ENCODE results near the gene ATP6V0E1.

Gene ATP6V0E1

DNA sequence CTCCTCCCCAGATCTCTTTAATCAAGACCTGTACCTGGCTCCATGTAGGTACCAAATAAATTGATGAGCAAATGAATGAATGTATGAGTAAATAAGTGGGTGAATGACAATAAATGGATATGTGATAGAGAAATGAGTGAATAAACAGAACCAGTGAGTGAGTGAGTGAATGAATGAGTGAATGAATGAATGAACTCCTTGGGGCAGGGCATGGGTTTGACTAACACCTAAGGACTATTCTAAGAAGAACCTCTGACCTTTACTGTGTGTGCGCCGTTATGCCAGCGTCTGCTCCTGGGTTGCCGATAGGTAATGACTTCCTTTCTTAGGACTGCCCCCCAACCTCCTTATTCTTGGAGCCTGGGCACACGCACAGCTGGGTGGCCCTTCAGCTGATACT lies 26.1 kb upstream of the ATP6V0E1 start:
- no peak for DNase-seq

DNA sequence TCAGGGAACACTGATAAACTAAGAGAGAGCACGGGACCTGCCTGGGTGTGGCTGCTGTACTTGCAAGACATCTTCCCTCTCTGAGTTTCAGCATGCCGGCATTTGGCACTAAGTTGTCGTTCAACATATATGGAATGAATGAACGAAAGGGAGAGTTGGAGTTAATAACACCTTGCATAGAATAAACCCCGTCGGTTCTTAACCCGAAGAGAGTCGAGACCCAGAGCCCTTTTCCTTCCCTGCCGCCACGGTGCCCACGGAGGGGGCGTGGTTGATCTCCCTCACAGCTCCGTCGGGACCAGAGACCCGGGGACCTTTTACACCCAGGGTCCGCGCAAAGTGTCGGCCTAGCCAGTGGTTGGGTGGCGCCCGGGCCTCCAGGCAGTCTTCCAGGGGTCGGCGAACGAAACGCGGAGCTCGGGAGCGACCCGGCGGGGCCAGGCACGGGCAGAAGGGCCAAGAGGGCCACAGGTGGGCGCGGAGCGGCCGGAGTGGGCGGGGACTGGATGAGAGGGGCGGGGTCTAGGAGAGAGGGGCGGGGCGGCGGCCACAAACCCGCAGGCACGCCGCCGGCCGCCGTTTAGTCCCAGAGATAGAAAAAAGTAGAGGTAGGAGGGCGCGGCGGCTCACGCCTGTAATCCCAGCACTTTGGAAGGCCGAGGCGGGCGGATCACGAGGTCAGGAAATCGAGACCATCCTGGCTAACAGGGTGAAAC lies 25.1 kb upstream of the ATP6V0E1 start:
- DNase-seq: peak; percentile 44

DNA sequence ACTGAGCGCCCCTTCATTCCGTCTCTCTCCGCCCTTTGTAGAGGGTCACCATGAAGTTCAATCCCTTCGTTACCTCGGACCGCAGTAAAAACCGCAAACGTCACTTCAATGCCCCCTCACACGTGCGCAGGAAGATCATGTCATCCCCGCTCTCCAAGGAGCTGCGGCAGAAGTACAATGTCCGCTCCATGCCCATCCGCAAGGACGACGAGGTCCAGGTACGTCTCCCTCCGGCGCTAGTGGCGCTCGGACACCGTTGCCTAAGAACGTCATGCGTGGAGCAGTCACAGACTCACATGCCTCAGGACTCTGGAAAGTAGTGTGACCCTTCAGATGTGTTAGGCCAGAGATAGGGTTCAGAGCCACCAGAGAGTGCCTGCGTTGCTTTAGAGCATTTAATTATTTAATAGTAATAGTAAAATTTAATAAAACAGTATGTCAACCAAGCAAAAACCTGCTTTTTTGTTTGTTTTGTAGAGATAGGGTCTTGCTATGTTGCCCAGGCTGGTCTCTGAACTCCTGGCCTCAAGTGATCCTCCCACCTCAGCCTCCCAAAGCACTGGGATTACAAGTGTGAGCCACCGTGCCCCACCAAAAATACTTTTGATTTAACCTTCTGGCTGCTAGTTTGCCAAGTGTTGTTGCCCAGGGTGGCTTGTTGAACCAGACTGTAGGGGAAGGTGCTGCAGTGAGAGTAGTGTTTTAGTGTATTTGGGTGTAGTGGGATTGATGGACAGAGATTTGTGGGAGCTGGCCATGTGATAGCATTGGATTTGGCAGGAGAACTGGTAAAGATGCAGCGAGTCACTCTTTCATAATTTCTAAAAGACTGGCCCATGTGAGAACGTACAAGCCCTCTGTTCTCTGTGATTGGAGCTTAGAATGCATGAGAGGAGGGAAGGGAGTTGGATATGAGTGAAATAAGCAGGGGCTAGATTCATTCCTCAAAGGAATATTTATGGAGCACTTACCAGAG lies 23.5 kb upstream of the ATP6V0E1 start:
- DNase-seq: no peak

DNA sequence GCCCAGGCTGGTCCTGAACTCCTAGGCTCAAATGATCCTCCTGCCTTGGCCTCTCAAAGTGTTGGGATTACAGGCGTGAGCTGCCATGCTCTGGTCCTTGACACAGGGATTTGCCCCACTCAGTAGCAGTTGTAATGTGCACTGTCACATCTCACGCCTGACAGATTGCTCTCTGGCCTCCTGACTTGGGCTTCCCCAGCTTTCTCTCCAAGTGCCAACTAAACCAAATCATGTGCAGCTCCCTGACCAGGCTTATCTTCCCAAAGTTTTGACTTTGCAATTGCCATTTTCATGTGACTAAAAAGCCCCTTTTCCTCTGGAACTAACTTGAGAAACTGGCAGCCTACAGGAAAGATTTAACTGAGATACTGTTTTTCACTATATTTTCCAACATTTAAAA lies 13.7 kb upstream of the ATP6V0E1 start:
- DNase-seq: no peak

DNA sequence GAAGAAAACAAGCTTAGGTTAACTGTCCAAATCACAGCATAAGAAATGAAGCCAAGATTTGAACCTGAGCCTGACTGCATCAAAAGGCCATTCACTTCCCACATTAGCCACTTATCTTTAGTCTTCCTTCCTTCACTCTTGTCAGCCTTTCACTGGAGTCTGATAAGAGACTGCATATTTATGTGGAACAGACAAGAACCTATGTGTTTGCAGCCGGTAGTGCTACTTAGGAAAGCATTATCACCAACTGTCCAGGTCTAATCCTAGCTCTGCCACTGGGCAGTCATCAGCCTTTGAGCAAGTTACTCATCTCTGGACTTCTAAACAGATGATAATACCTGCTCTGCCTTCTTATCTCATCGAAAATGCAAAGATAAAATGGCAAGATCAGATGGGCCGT lies 12.1 kb upstream of the ATP6V0E1 start:
- no peak for DNase-seq

DNA sequence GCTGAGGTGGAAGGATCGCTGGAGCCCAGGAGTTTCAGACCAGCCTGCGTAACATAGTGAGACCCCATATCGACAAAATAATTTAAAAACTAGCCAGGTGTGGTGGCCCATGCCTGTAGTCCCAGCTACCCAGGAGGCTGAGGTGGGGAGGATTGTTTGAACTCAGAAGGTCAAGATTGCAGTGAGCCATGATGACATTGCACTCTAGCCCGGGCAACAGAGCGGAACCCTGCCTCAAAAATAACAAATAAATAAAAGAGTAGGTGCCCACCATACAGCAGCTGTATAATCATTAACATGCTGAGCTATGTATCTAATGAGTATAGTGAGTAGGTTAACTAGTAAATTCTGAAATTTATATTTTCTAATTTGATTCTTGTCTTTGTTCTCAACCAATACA lies 11.0 kb upstream of the ATP6V0E1 start:
- DNase-seq: no peak

DNA sequence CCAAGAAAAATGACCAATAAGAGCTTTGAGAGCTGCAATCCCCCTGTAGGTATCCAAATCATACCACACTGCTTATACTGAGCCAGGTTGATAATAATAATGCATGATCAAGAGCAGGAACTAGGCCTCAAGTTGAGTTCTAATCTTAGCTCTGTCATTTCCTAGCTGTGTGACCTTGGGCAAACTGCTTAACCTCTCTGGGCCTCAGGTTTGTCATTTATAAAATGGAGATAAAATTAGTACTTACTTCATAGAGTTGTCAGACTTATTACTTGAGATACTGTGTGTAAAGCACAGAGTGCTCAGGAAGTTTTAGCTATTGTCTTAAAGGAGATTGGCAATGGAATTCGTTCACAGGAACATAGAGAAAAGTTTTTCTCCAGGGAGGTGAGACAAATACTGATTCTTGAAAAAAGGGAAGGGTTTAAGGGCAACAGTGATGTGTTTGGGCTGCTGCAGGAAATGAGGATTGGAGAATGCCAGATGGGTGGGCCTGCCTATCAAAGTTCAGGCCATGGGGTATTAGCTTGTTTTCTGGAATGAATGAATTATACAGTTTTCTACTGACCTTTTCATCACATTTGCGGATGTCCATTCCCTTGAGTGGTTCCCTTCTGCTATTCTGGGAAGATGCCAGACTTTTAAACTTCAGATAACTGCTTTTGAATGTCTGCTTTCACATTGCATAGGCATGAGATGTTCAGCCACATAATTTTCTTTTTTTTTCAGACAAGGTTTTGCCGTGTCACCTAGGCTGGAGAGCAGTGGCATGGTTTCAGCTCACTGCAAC lies 10.2 kb upstream of the ATP6V0E1 start:
- DNase-seq: no peak

DNA sequence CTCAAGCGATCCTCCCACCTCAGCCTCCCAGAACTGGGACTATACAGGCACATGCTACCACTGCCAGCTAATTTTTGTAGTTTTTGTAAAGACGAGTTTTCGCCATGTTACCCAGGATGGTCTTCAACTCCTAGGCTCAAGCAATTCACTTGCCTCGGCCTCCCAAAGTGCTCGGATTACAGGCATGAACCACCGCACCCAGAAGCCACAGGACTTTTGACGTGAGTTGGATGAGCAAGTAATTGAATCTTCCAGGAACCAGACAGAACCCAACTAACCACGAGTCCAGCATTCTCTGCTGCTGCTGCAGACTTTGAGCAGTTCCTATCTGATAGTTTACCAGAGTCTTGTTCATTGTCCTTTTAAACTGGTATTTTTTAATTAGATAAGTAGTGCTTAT lies 9.6 kb upstream of the ATP6V0E1 start:
- DNase-seq: no peak

DNA sequence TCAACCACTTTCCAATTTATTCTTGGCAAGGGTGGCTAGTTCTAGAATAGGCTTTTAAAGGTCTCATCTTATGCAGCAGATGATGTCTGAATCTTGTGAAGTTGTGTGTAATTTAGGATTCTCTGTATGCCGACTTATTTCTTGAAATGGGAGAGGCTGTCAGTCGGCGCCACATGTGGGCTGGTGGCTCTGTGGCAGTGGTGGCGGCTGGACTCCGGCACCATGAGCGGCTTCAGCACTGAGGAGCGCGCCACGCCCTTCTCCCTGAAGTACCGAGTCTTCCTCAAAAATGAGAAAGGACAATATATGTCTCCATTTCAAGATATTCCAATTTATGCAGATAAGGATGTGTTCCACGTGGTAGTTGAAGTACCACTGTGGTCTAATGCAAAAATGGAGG lies 8.3 kb upstream of the ATP6V0E1 start:
- DNase-seq: no peak

DNA sequence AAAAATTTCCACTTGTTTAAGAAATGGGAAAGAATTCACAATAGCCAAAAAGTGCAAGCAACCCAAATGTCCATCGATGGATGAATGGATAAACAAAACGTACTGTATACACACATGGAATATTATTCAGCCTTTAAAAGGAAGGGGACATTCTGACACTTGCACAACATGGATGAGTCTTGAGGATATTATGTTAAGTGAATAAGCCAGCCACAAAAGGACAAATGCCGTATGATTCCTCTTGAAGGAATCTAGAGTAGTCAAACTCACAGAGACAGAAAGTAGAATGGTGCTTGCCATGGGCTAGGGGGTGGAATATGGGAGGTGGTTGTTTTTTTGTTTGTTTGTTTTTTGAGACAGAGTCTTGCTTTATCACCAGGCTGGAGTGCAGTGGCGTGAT lies 3.8 kb upstream of the ATP6V0E1 start:
- DNase-seq: peak; percentile 19

DNA sequence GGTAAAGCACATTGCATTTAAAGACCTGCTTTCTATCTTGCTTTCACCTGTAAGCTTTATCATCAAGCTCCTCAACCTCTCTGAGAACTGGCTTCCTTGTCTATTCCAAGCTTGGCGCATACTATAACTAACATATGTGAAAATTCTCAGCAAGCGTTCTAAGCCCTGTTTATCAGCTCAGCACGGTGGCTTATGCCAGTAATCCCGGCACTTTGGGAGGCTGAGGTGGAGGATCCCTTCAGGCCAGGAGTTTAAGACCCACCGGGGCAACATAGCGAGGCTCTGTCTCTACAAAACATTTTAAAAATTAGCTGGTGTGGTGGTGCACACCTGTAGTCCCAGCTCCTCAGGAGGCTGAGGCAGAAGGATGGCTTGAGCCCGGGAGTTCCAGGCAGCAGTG lies 1.6 kb upstream of the ATP6V0E1 start:
- DNase-seq: no peak

DNA sequence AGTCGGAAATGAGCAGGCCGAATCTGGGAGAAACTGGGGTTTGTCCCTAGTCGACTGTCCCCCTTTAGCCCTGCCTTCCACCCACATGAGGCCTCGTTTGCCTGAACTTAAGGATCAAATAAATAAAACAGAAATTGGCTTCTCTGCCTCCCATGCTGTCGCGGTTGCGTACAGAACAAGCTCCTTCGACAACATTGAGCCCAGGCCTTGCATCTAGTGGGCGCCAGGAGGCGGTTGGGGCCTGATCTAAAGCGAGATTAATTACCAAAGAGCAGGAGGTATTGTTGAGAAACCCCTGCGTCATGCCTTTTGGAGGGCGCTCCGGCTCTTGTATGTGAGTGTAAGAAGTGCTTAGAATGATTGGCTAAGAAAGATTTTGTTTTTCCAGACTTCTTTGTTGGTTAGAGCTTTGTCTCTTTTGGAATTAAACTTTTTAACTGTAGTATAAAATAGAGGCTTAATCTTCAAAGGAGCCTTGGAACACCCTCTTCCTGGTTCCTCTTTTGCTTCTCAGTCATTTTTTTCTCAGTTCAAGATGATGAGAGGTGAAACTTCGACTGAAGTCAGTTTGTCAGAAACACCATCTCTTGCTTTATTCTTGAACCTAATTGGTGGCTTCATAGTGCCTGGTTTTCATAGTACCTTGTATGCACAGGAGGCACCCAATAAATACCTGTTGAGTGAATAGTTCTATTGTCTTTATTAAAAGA lies 828 bp downstream of the ATP6V0E1 start:
- DNase-seq: peak; percentile 48

DNA sequence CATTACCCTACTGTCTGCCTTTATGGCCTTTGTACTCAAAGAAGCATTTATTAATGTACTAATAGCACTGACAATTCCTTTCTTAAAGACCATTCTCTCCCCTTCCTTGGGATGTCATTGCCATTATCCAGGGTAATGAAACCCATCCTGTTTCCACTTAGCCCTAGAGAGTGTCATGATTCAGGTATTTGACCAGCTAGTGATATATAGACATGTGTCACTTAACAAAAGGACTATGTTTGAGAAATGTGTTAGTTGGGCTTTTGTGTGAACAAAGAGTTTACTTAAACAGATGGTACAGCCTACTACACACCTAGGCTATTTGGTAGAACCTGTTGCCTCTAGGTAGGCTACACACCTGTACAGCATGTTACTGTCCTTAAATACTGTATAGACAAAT lies 2.0 kb downstream of the ATP6V0E1 start:
- DNase-seq: no peak

DNA sequence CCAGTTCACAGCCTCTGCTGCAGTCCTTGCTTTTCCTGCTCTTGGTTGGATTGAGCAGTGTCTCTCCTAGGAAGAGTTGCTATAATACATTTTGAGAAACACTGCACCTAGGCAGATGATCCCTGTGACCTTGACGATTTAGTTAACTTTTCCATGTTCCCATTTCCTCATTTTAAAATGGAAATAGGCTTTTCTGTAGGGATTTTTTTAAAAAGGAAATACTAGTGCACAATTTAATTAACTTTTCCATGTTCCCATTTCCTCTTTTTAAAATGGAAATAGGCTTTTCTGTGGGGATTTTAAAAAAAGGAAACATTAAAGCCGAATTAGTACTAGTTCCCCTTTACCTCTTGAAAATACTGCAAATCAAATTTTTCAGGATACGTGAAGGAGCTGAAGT lies 4.7 kb downstream of the ATP6V0E1 start:
- DNase-seq: no peak

DNA sequence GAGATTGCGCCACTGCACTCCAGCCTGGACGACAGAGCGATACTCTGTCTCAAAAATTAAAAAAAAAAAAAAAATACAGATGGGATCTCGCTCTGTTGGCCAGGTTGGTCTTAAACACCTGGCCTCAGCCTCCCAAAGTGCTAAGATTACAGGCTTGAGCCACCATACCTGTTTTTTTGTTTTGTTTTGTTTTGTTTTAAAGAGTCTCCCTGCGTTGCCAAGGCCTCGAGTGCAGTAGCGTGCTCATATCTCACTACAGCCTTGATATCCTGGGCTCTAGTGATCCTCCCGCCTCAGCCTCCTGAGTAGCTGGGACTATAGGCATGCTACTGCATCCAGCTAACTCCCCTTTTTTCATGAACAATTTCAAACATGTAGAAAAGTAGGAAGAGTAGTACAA lies 7.2 kb downstream of the ATP6V0E1 start:
- DNase-seq: no peak

DNA sequence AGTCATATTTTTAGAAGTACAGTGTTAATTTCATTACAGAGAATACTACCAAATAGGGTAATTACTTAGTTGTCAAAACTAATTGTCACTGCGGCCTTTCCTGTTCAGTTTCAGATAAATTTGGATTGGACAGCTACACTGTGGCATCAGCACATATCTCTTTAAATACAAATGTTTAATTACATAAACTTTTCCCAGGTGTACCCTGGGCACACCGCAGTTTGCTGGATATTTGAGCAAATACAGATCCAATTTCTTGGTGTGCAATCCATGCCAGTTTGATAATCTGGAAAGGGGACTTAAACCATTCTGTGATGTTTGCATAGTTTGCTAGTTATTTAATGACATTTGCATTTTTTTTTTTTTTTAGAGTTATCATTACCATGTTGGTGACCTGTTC lies 10.8 kb downstream of the ATP6V0E1 start:
- DNase-seq: no peak

DNA sequence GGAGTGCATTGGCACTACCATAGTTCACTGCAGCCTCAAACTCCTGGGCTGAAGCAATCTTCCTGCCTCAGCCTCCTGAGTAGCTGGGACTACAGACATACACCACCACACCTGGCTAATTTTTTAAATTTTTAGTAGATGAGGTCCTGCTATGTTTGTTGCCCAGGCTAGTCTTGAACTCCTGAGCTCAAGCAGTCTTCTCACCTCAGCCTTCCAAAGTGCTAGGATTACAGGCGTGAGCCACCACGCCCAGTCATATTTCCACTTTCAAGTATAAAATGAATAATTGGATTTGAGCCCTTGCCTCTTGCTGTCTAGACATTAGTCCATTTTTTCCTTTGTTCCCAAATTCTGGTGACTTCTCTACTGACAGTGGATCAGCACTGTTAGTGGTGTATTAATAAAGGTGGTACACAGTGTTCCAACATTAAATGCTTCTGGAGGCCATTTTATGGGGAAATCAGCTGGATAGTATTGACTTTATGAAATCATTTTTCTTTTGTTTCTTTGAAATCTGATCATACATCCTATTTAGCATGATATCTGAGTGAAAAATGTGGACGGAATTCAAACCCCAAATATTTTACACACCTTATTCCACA lies 15.9 kb downstream of the ATP6V0E1 start:
- DNase-seq: no peak

DNA sequence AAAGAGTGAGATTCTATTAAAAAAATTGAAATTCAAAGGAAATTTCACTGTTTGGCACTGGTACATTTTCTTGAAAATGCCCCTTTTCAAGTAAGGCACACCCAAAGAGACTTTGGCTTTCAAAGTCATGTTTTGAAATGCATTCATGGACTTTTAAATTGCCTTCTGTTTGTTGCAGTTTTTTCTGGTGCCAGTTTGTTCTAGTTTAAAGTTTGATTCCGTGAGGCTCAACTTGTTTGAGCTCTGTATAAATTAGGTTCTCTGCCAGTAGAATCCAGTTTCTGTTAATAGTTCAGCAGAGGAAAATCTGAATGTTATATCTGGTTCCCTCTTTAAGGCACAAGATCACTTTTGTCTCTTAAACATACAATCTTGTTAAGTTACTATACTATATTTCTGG lies 16.4 kb downstream of the ATP6V0E1 start:
- DNase-seq: no peak

DNA sequence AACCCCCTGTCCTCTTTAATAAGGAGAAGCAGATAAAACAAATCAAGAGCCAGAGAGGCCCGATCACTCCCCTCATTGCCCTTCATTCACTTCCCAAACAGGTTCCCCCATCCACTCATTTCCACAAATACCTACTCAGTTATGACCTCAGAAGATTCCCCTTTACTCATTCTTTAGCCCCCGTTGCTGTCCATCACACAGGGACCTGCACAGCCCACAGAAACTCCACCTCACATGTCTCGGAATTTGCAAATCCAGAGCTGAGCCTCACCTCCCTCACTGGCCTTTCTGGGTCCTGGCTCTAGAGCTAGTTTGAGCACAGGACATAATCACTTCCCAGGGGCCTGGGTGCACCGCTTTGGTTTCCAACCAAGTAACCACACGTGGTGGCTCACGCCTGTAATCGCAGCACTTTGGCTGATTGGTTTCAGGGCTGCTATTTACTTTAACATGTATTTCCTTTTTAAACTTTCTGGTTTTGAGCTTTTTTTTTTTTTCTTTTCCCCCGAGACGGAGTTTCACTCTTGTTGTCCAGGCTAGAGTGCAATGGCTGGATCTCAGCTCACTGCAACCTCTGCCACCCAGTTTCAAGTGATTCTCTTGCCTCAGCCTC lies 17.8 kb downstream of the ATP6V0E1 start:
- no peak for DNase-seq

DNA sequence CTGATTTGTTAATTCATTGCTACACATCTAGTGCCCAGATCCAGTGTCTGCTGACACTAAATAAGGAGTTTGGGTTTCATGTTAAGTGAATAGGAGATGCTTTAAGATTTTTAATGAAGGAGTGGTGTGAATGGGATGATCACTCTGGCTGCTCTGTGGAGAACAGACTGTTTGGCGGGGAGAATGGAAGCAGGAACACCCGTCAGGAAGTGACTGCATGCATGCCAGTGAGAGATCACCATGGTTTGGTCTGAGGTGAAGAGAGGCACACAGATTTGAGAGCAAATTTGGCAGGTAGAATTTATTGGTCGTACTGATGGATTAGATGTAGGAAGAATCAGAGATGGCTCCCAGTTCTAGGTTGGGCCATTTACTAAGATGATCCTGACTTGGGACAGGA lies 19.8 kb downstream of the ATP6V0E1 start:
- no peak for DNase-seq

DNA sequence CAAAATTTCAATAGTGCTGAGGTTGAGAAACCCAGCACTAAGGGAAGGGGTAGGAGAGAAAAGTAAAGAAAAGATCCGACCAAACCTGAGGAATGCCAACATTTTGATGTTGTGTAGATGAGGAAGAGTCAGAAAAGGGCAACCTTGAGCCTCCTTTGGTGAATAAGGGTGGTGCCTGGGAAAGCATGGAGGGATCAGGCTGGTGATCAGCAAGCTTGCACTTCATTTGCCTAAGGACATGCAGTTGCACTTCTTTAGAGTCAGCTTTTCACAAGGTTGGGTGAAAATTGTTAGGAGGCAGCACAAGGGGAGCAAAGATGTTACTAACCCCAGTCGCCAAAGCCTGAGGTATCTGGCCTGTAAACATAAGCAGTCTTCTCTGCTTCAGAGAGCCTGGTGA lies 20.4 kb downstream of the ATP6V0E1 start:
- no peak for DNase-seq

DNA sequence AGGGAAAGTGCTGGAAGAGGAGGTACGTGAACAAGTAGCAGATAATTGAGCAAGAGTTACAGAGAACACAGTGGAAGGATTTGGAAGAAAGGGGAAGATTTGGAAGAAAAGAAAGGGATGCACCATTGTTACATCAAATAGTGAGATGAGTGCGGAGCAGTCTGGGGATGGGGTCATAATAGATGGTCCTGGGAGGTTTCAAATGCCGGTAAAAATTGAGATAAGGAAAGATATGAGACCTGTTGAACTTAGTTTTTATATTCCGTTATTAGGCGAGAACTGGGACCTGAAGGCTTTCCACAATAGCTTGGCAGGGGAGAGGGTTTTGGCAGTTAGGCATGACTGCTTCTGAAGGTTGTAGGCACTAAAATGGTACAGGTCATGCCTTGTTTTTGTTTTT lies 20.9 kb downstream of the ATP6V0E1 start:
- no peak for DNase-seq

Measured in T1000 (cell line).